Osteoblast (primary cell): Measurements from ENCODE around the gene UCN2. TPM values are rescaled to one million over a fixed set of nuclear protein-coding genes. Genes with fewer than 3 reads are reported as not detected.

Experiments used
- DNase-seq: peaks from one replicate; pipeline ENCODE4 v3.0.0; 2011; ENCODE audit warnings: low spot score, mixed read lengths; ENCODE audit not compliant: insufficient read length; ENCODE audit errors: missing footprints
- H2AFZ ChIP-seq: 2 replicates; pipeline ENCODE4 v1.6.0; 2011; ENCODE audit warnings: mild to moderate bottlenecking, low read length
- H3K27ac ChIP-seq: 2 replicates; pipeline ENCODE4 v1.5.1; 2011; ENCODE audit warnings: mild to moderate bottlenecking, low read depth, low read length, moderate library complexity
- H3K27me3 ChIP-seq: 2 replicates; pipeline ENCODE4 v1.6.0; 2012; ENCODE audit warnings: mild to moderate bottlenecking, control low read depth, inconsistent platforms, low read length, moderate library complexity; ENCODE audit not compliant: insufficient read depth
- H3K36me3 ChIP-seq: 2 replicates; pipeline ENCODE4 v1.5.1; 2011; ENCODE audit warnings: mild to moderate bottlenecking, low read length, control low read depth, moderate library complexity; ENCODE audit not compliant: insufficient read depth
- H3K4me1 ChIP-seq: 2 replicates; pipeline ENCODE4 v1.5.1; 2011; ENCODE audit warnings: mild to moderate bottlenecking, low read length, control low read depth, moderate library complexity; ENCODE audit not compliant: insufficient read depth
- H3K4me2 ChIP-seq: 2 replicates; pipeline ENCODE4 v1.6.0; 2011; ENCODE audit warnings: mild to moderate bottlenecking, low read length; ENCODE audit not compliant: insufficient read depth
- H3K4me3 ChIP-seq: fragments of 200-600 bp; sonication (generic); 3 replicates; pipeline ENCODE4 v1.5.1; 2012; ENCODE audit warnings: mild to moderate bottlenecking, low read length, inconsistent platforms; ENCODE audit not compliant: insufficient read depth
- H3K79me2 ChIP-seq: 2 replicates; pipeline ENCODE4 v1.6.0; 2012; ENCODE audit warnings: mild to moderate bottlenecking, low read length, control low read depth, inconsistent platforms; ENCODE audit not compliant: insufficient read depth
- H3K9me3 ChIP-seq: 2 replicates; pipeline ENCODE4 v1.5.1; 2011; ENCODE audit warnings: low read depth, low read length, control low read depth
- H4K20me1 ChIP-seq: 2 replicates; pipeline ENCODE4 v1.6.0; 2012; ENCODE audit warnings: mild to moderate bottlenecking, low read length, control low read depth; ENCODE audit not compliant: insufficient read depth
- CTCF ChIP-seq: IDR thresholded peaks from 2 replicates; pipeline ENCODE4 v1.5.1; 2011; ENCODE audit warnings: mild to moderate bottlenecking, low read depth, low read length, moderate library complexity; ENCODE audit errors: extremely low read depth
- small RNA-seq: library from RNA; depleted of rRNA; stranded (forward); fragments of <200 nt; gene quantifications from one replicate; pipeline ENCODE3, GENCODE V24; 2012
- total RNA-seq: library from RNA; depleted of rRNA; stranded (reverse); fragments of >200 nt; gene quantifications from 2 replicates; pipeline ENCODE4 v1.2.3, GENCODE V29; 2012

UCN2 gene
- total RNA-seq, 1 donor: 0.72 TPM

- H3K27ac ChIP-seq: no peak overlapping the region
- no peaks in the 10 kb centered on the region for H3K36me3 ChIP-seq
- no peak for DNase-seq
- H3K4me2 ChIP-seq: no peak overlapping the region
- no peaks in the 10 kb centered on the region for H4K20me1 ChIP-seq
- H3K79me2 ChIP-seq: no peaks in the 10 kb centered on the region
- no peak for TF ChIP-seq CTCF
- no peak overlapping the region for H2AFZ ChIP-seq
- no peak overlapping the region for H3K4me3 ChIP-seq
- H3K9me3 ChIP-seq: no peaks in the 10 kb centered on the region
- no peaks in the 10 kb centered on the region for H3K27me3 ChIP-seq
- H3K4me1 ChIP-seq: no peaks in the 10 kb centered on the region
Observed at GRCh38 chr3:48514431-48515227, 49.0 kb downstream of the UCN2 start.

Small RNA genes within 50 kb of the gene (small RNA-seq; reads per million reads assigned to genes)
- not detected for gene MIR6823

Other genes with a start within 250 kb of the UCN2 start
- gene SPINK8, start 230.1 kb downstream of the UCN2 start, total RNA-seq: not detected in 2 replicates
- gene FBXW12, start 191.6 kb downstream of the UCN2 start, total RNA-seq: not detected in 2 replicates
- gene PLXNB1, start 133.7 kb downstream of the UCN2 start, total RNA-seq: 23.3 and 33.7 TPM in 2 replicates
- gene CCDC51, start 123.7 kb downstream of the UCN2 start, total RNA-seq: 13.3 and 17.4 TPM in 2 replicates
- 128 and 135 TPM in 2 replicates for gene TMA7, start 123.5 kb downstream of the UCN2 start, total RNA-seq
- 5.0 and 5.1 TPM in 2 replicates for gene ATRIP, start 117.0 kb downstream of the UCN2 start, total RNA-seq
- 99.3 and 105 TPM in 2 replicates for gene SHISA5, start 59.6 kb downstream of the UCN2 start, total RNA-seq
- gene PFKFB4, start 7.0 kb downstream of the UCN2 start, total RNA-seq: 12.3 and 12.4 TPM in 2 replicates
- 12.7 and 21.4 TPM in 2 replicates for gene COL7A1, start 31.5 kb upstream of the UCN2 start, total RNA-seq
- 299 and 308 TPM in 2 replicates for gene UQCRC1, start 45.9 kb upstream of the UCN2 start, total RNA-seq
- gene TMEM89, start 58.0 kb upstream of the UCN2 start, total RNA-seq: 0.59 TPM in 1 of 2 replicates, not detected in the other
- 26.2 and 30.8 TPM in 2 replicates for gene SLC26A6, start 71.7 kb upstream of the UCN2 start, total RNA-seq
- gene CELSR3, start 99.1 kb upstream of the UCN2 start, total RNA-seq: 1.2 and 1.4 TPM in 2 replicates
- gene NCKIPSD, start 122.1 kb upstream of the UCN2 start, total RNA-seq: 17.1 and 17.7 TPM in 2 replicates
- gene IP6K2, start 153.4 kb upstream of the UCN2 start, total RNA-seq: 38.0 and 44.9 TPM in 2 replicates